OCI-M2 (cell line): ENCODE measurements around the gene PHRF1.

Experiments used
- DNase-seq: peaks from one replicate; lab custom pipeline; 2025; ENCODE audit not compliant: unreplicated experiment; lab: John Stamatoyannopoulos, UW

Gene PHRF1

GRCh38 chr11:593347-593746 lies 17.1 kb downstream of the PHRF1 start:
- no peak for DNase-seq

- DNase-seq = no peak
These were observed 19.1 kb downstream of the PHRF1 start for GRCh38 chr11:595400-595799.

- DNase-seq = no peak
These were observed 20.1 kb downstream of the PHRF1 start for GRCh38 chr11:596374-596773.

- DNase-seq = no peak
These were observed 21.0 kb downstream of the PHRF1 start for GRCh38 chr11:597166-597725.

- no peak for DNase-seq
These were observed 21.9 kb downstream of the PHRF1 start for GRCh38 chr11:598005-598680.

- no peak for DNase-seq
These were observed 25.4 kb downstream of the PHRF1 start for GRCh38 chr11:601573-602245.

GRCh38 chr11:603154-603553 lies 26.9 kb downstream of the PHRF1 start:
- no peak for DNase-seq

GRCh38 chr11:605286-606129 lies 29.2 kb downstream of the PHRF1 start:
- DNase-seq = no peak

GRCh38 chr11:606245-606644 lies 30.0 kb downstream of the PHRF1 start:
- no peak for DNase-seq

GRCh38 chr11:607020-607780 lies 30.9 kb downstream of the PHRF1 start:
- DNase-seq = no peak

GRCh38 chr11:607971-608659 lies 31.8 kb downstream of the PHRF1 start:
- no peak for DNase-seq

GRCh38 chr11:608791-609251 lies 32.6 kb downstream of the PHRF1 start:
- no peak for DNase-seq

- no peak for DNase-seq
These were observed 33.1 kb downstream of the PHRF1 start for GRCh38 chr11:609341-609811.

GRCh38 chr11:610146-610801 lies 34.0 kb downstream of the PHRF1 start:
- DNase-seq = no peak

GRCh38 chr11:611001-611996 lies 35.0 kb downstream of the PHRF1 start:
- no peak for DNase-seq

GRCh38 chr11:612201-612960 lies 36.1 kb downstream of the PHRF1 start:
- no peak for DNase-seq

GRCh38 chr11:612961-613300 lies 36.7 kb downstream of the PHRF1 start:
- no peak for DNase-seq
